Small intestine (tissue), 7 donors: Measurements from ENCODE around the gene BRCA1. TPM values are rescaled to one million over a fixed set of nuclear protein-coding genes. Genes with fewer than 3 reads are reported as not detected.
"Not testable (repeated sequence)": the region's sequence is repeated elsewhere in the genome, so short reads cannot be mapped to it uniquely, and the experiment has no call there.

ENCODE experiments used
- DNase-seq, 2 donors: peaks; one replicate each; pipeline versions ENCODE4 v3.0.0 to v3.0.0-alpha.2; 2013
- FAIRE-seq: peaks from 2 replicates; lab custom pipeline; 2012; peaks lifted over from hg19 to GRCh38; lab: Jason Lieb, UNC
- H3K27ac ChIP-seq, 3 donors: one replicate each; pipeline ENCODE4 v1.5.1; 2013; ENCODE audit warnings: low read length in 2 of 3, mild to moderate bottlenecking in 2 of 3, control low read depth in 1 of 3, inconsistent platforms in 1 of 3, low read depth in 1 of 3, moderate library complexity in 1 of 3
- H3K27me3 ChIP-seq, 3 donors: one replicate each; pipeline ENCODE4 v1.6.1; 2013; ENCODE audit warnings: low read length in 3 of 3, inconsistent platforms in 1 of 3; ENCODE audit not compliant: control insufficient read depth in 3 of 3, insufficient read depth in 3 of 3
- H3K36me3 ChIP-seq, 3 donors: one replicate each; pipeline ENCODE4 v1.6.1; 2013; ENCODE audit warnings: low read length in 3 of 3, inconsistent platforms in 1 of 3, low read depth in 1 of 3, mild to moderate bottlenecking in 1 of 3, moderate library complexity in 1 of 3; ENCODE audit not compliant: control insufficient read depth in 3 of 3, insufficient read depth in 2 of 3
- H3K4me1 ChIP-seq, 3 donors: one replicate each; pipeline ENCODE4 v1.6.1; 2013; ENCODE audit warnings: low read length in 2 of 3, inconsistent platforms in 1 of 3, low read depth in 1 of 3, mild to moderate bottlenecking in 1 of 3, moderate library complexity in 1 of 3; ENCODE audit not compliant: control insufficient read depth in 3 of 3, insufficient read depth in 2 of 3
- H3K4me3 ChIP-seq, 3 donors: one replicate each; pipeline ENCODE4 v1.5.1; 2013; ENCODE audit warnings: low read length in 3 of 3, control low read depth in 1 of 3, inconsistent platforms in 1 of 3, low read depth in 1 of 3, mild to moderate bottlenecking in 1 of 3, moderate library complexity in 1 of 3
- H3K9me3 ChIP-seq, 2 donors: one replicate each; pipeline ENCODE4 v1.6.1; 2013; ENCODE audit warnings: low read depth in 1 of 2, low read length in 1 of 2; ENCODE audit not compliant: control insufficient read depth in 2 of 2, insufficient read depth in 1 of 2
- WGBS, 3 donors: extraction: QIAGEN DNeasy Blood & Tissue Kit; methylation state at CpG; one replicate each; pipeline ENCODE4 v1.1.7; 2013; 5-methylcytosine and 5-hydroxymethylcytosine counted together
- polyA plus RNA-seq, 4 donors: library from polyadenylated mRNA; stranded (reverse) in 3 of 4; unstranded in 1 of 4; fragments of 200-250 nt in 3 of 4; fragments of 120-200 nt in 1 of 4; gene quantifications; one replicate each; pipeline versions ENCODE4 v1.2.1 to v1.2.3, GENCODE V29; 2013
- donor health status: healthy with polysubstance abuse.
- donor health status: control.
- donor health status: control.
- donor health status: Bipolar disorder and iron deficiency.
- donor health status: healthy.

The BRCA1 gene
- polyA plus RNA-seq, 4 donors, result 0.45 to 12.4 (median 5.5) TPM

DNA sequence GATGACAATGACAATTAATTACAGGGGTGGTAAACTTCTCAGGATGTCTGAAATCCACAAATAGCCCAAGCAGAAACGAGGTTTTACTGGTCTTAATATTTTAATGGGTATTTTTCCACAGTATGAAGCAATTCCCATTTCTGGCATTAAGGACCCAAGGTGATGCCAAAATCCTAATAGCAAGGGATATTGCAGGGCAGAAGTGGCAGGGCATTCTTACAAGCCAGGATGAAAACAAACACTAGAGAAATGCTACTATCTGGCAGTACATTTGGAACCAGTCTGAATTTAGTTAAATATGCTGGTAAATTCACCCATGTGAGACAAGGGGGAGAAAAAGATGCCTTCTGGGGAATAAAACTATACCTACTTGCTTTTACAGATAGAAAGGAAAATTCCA lies 54.9 kb downstream of the BRCA1 start:
- DNase-seq (no peak), FAIRE-seq (no peak)
- H3K9me3 ChIP-seq, result no peaks in the 10 kb centered on the region
- peaks cover 0 to 8% (median under 1%) of the 10 kb centered on the region in 3 donors for H3K36me3 ChIP-seq
- H3K27me3 ChIP-seq, result no peaks in the 10 kb centered on the region
- H3K4me3 ChIP-seq, result no peak overlapping the region
- no peak overlapping the region for H3K27ac ChIP-seq
- H3K4me1 ChIP-seq, result no peaks in the 10 kb centered on the region
- WGBS, 3 donors, result 73 to 92% (median 86%) methylated on average over 1 of the region's 1 CpG

DNA sequence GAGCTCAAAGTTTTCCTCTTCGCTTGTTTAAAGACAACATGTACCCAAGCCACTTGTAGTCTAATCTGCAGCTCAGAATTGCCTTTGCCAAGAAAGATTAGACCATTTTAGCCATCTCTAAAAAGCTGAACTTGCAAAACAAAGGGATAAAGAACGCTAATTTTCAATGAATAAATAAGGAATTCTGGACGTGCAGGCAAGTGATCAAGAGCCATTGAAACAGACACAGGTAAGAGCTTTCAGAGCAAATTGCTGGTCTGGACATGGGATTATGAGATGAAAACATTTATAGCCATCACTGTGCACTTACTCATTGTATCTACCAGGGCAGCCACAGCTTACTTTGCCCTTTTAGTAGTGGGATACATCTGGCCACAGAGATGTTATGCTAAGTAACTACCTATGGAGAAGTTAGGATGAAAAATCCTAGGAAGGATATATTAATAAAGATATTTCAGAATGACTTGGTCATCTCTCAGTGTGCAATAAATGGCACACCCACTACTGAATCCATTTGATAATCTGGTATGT lies 55.7 kb downstream of the BRCA1 start:
- no peak overlapping the region for H3K27ac ChIP-seq
- FAIRE-seq, result no peak

DNA sequence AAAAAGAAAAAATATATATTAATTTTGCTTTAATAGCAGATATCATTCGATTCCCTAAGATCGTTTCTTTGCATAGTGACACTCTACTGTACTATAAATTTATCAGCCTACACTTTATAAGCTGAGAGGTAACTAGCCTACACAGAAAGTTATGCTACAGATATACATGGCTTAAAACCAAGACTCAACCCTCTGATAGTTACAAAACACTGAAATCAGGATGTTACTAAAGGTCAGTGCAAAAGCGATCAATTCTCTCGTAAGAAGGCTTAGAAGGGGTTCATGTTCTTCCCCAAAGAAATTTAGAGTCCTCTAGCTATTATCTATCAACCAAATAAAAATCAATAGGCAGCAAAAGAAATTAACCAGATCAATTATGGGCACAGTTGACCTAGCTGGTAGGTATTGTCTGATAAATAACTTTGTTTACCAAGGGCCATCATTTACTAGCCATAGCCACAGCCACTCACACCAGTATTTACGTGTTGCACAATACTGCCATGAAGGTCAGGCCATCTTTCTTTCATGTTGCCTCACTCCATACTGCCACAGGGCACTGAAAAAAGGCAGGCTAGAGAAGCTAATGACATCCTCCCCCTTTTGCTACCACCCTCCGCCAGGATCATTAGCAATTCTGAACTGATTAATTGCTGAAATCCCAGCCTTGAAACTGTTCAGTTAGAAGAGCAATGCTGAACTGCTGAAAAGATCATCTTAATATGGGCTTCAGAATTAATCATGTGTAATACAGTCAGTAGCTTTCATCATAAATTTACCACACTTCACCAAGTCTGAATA lies 56.4 kb downstream of the BRCA1 start:
- 95 to 97% (median 96%) methylated on average over 6 of the region's 6 CpGs for WGBS, 3 donors
- Histone ChIP-seq H3K36me3 (peaks cover 0 to 9% (median 2%) of the 10 kb centered on the region in 3 donors), H3K4me3 (no peak overlapping the region), H3K27me3 (no peaks in the 10 kb centered on the region), H3K4me1 (no peaks in the 10 kb centered on the region), H3K9me3 (no peaks in the 10 kb centered on the region), H3K27ac (no peak overlapping the region)
- DNase-seq, result no peak
- FAIRE-seq, result no peak

More for the DNA sequence above, 55.7 kb downstream of the BRCA1 start:
- Histone ChIP-seq H3K36me3 (peaks cover 0 to 9% (median 2%) of the 10 kb centered on the region in 3 donors), H3K4me3 (no peak overlapping the region), H3K9me3 (no peaks in the 10 kb centered on the region), H3K27me3 (no peaks in the 10 kb centered on the region), H3K4me1 (no peaks in the 10 kb centered on the region)
- no peak for DNase-seq
- 90 to 95% (median 93%) methylated on average over 3 of the region's 3 CpGs for WGBS, 3 donors

DNA sequence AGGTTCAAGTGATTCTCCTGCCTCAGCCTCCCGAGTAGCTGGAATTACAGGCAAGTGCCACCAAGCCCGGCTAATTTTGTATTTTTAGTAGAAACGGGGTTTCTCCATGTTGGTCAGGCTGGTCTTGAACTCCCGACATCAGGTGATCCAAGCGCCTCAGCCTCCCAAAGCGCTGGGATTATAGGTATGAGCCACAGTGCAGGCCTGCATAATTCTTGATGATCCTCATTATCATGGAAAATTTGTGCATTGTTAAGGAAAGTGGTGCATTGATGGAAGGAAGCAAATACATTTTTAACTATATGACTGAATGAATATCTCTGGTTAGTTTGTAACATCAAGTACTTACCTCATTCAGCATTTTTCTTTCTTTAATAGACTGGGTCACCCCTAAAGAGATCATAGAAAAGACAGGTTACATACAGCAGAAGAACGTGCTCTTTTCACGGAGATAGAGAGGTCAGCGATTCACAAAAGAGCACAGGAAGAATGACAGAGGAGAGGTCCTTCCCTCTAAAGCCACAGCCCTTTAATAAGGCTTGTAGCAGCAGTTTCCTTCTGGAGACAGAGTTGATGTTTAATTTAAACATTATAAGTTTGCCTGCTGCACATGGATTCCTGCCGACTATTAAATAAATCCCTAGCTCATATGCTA lies 62.1 kb downstream of the BRCA1 start:
- FAIRE-seq (no peak), DNase-seq (no peak)
- Histone ChIP-seq H3K27ac (no peak overlapping the region), H3K27me3 (no peaks in the 10 kb centered on the region), H3K4me1 (no peaks in the 10 kb centered on the region), H3K4me3 (no peak overlapping the region), H3K36me3 (peaks cover 0 to 12% (median 2%) of the 10 kb centered on the region in 3 donors), H3K9me3 (no peaks in the 10 kb centered on the region)
- WGBS, 3 donors, result 96 to 97% (median 96%) methylated on average over 10 of the region's 10 CpGs

DNA sequence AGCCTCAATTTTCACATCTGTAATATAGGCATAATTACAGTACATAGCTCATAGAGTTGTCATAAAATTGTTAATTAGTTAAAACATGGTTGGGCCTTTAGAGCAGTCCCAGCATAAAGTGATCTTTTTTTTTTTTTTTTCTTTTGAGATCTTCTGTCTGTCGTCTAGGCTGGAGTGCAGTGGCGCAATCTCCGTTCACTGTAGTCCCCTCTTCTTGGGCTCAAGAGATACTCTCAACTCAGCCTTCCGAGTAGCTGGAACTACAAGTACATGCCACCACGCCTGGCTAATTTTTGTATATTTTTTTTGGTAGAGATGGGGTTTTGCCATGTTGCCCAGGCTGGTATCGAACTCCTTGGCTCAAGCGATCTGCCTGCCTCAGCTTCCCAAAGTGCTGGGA lies 69.1 kb downstream of the BRCA1 start:
- Histone ChIP-seq H3K4me1 (no peaks in the 10 kb centered on the region), H3K27ac (no peak overlapping the region), H3K27me3 (no peaks in the 10 kb centered on the region), H3K4me3 (no peak overlapping the region), H3K9me3 (no peaks in the 10 kb centered on the region), H3K36me3 (peaks cover 0 to 26% (median 0%) of the 10 kb centered on the region in 3 donors)
- DNase-seq (no peak), FAIRE-seq (no peak)
- WGBS, 3 donors, result 96 to 99% (median 96%) methylated on average over 7 of the region's 7 CpGs

DNA sequence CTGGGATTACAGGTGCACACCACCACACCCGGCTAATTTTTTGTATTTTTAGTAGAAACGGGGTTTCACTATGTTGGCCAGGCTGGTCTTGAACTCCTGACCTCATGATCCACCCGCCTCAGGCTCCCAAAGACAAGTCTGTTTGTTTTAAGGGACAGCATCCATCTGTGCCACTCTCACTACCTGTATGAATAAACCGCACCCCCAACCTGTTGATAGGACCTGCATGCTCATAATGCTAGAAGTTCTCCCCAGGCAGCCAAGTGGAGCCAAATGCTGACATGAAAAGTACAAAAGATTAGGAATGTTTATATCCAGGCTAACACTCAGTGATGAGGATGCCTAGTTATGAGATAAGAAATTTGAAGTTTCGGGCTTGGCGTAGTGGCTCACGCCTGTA lies 72.2 kb downstream of the BRCA1 start:
- not testable (repeated sequence) for FAIRE-seq, DNase-seq, H3K4me3 ChIP-seq, H3K27ac ChIP-seq, H3K4me1 ChIP-seq, H3K9me3 ChIP-seq, H3K27me3 ChIP-seq
- WGBS, 3 donors, result 93 to 96% (median 95%) methylated on average over 7 of the region's 7 CpGs
- H3K36me3 ChIP-seq, result peaks cover 0 to 27% (median 2%) of the 10 kb centered on the region in 3 donors

DNA sequence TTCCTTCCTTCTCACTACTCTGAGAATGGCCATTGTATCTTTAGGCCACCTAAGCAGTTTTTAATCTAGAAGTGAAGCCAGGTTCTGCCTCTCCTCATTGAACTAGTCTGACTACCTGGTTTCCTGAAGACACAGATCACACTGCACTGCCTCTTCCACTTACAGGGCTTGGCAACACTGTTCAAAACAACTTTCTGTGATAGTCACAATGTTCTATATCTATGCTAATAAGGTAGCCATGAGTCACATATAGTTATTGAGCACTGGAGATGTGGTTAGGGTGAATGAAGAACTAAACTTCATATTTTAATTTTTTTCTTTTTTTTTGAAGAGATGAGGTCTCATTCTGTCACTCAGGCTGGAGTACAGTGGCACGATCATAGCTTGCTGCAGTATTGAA lies 73.2 kb downstream of the BRCA1 start:
- no peak overlapping the region for H3K27ac ChIP-seq
- no peaks in the 10 kb centered on the region for H3K9me3 ChIP-seq
- H3K27me3 ChIP-seq, result no peaks in the 10 kb centered on the region
- peaks cover 0 to 29% (median 2%) of the 10 kb centered on the region in 3 donors for H3K36me3 ChIP-seq
- WGBS, 3 donors, result 93 to 100% (median 100%) methylated on average over 1 of the region's 1 CpG
- no peak overlapping the region for H3K4me3 ChIP-seq
- no peaks in the 10 kb centered on the region for H3K4me1 ChIP-seq
- DNase-seq (no peak), FAIRE-seq (no peak)

DNA sequence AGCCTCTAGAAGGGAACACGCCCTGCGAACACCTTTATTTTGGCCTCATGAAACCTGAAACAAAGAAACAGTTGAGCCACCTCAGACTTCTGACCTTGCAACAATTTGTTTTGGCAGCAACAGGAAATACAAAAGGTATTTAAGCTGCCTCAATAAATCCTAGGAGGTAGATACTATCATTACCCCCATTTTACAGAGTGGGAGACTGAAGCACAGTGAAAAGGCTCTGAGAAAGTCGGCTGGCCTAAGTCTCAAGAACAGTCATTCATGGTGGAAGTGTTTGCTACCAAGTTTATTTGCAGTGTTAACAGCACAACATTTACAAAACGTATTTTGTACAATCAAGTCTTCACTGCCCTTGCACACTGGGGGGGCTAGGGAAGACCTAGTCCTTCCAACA lies 81.1 kb downstream of the BRCA1 start:
- H3K36me3 ChIP-seq, result peaks cover 0 to 10% (median 2%) of the 10 kb centered on the region in 3 donors
- H3K27me3 ChIP-seq, result no peaks in the 10 kb centered on the region
- DNase-seq (no peak), FAIRE-seq (no peak)
- WGBS, 3 donors, result 87 to 94% (median 89%) methylated on average over 4 of the region's 4 CpGs
- no peak overlapping the region for H3K27ac ChIP-seq
- no peak overlapping the region for H3K4me3 ChIP-seq
- H3K4me1 ChIP-seq, result peaks cover 0 to 8% (median 0%) of the 10 kb centered on the region in 3 donors
- no peaks in the 10 kb centered on the region for H3K9me3 ChIP-seq
